Right lobe of liver (tissue), 6 donors: ENCODE results near the gene CSF1. TPM values are rescaled to one million over a fixed set of nuclear protein-coding genes. Genes with fewer than 3 reads are reported as not detected.

ENCODE experiments used
- ATAC-seq, 4 donors: fragments of 200-7000 bp; cut with Tn5 transposase; one replicate each; pipeline ENCODE4 v1.9.1; 2020; ENCODE audit warnings: mild to moderate bottlenecking in 4 of 4, moderate library complexity in 4 of 4
- DNase-seq, 3 donors: peaks; one replicate each; pipeline ENCODE4 v3.0.0-alpha.2; 2020
- H3K27ac ChIP-seq, 3 donors: fragments of 200-600 bp; one replicate each; pipeline ENCODE4 v1.8.0; 2022
- H3K27me3 ChIP-seq, 2 donors: fragments of 200-600 bp; one replicate each; pipeline ENCODE4 v1.8.0; 2022
- H3K36me3 ChIP-seq, 4 donors: fragments of 200-600 bp; sonication (generic) in 1 of 4; one replicate each; pipeline versions ENCODE4 v1.5.1 to v1.8.0; 2017 to 2022; ENCODE audit warnings: control low read depth in 1 of 4
- H3K4me1 ChIP-seq, 4 donors: fragments of 200-600 bp; sonication (generic) in 1 of 4; one replicate each; pipeline versions ENCODE4 v1.5.1 to v1.8.0; 2017 to 2022; ENCODE audit warnings: control low read depth in 1 of 4
- H3K4me3 ChIP-seq, 3 donors: fragments of 200-600 bp; one replicate each; pipeline ENCODE4 v1.8.0; 2022
- H3K9me3 ChIP-seq, 4 donors: fragments of 200-600 bp; sonication (generic) in 1 of 4; one replicate each; pipeline versions ENCODE4 v1.5.1 to v1.8.0; 2017 to 2022; ENCODE audit warnings: control low read depth in 1 of 4
- CTCF ChIP-seq, 4 donors: fragments of 200-600 bp in 3 of 4; fragments of 450-650 bp in 1 of 4; IDR thresholded peaks; one replicate each; pipeline versions ENCODE4 v1.5.1 to v1.8.0; 2016 to 2022; ENCODE audit warnings: antibody characterized with exemption in 4 of 4, mild to moderate bottlenecking in 2 of 4
- POLR2A ChIP-seq: fragments of 450-650 bp; IDR thresholded peaks from one replicate; pipeline ENCODE4 v1.6.1; 2017; ENCODE audit warnings: antibody characterized with exemption, mild to moderate bottlenecking
- WGBS: methylation state at CpG from one replicate; pipeline ENCODE4 v1.1.6; 2018; ENCODE audit warnings: low coverage, low lambda C conversion rate; ENCODE audit not compliant: insufficient coverage; ENCODE audit errors: missing lambda C conversion rate; 5-methylcytosine and 5-hydroxymethylcytosine counted together
- intact Hi-C, 2 donors: fragments of 100-400 bp; cut with DNase I; formaldehyde crosslinking; loops; one replicate each; pipeline versions ENCODE4 v1.11.2 to v1.14.1; 2022
- total RNA-seq, 6 experiments: library from RNA; depleted of rRNA in 2 of 6; stranded (reverse); fragments of >200 nt in 2 of 6; fragmentation: NEBNext Ultra II Directional in 3 of 6; extraction: Animal tissue kit (Norgen Biotek cat#: 25700) in 3 of 6; gene quantifications; one replicate each; pipeline versions ENCODE4 v1.1.0 to v1.2.4, GENCODE V29; 2016 to 2023
- donor health status: DM: no; HTN: yes; CAD: no.
- donor health status: DM: no; HTN: no; CAD: no.
- donor health status: DM: no; HTN: no; CAD: no.
- donor health status: DM: no; HTN: yes; CAD: no.
- donor health status: DM: no; HTN: yes; CAD: no.

CSF1 gene
- total RNA-seq, 6 experiments from 2014 or later, result 4.8 to 44.1 (median 22.0) TPM

- no peaks in the 10 kb centered on the region for H3K36me3 ChIP-seq
- WGBS, result 59% methylated on average over 2 of the region's 2 CpGs
- no peak for TF ChIP-seq CTCF (IDR thresholded peaks at IDR 0.05)
- TF ChIP-seq POLR2A, result no peak
- no peaks in the 10 kb centered on the region for H3K27me3 ChIP-seq
- H3K4me3 ChIP-seq, result no peak overlapping the region
- no peak for DNase-seq
- intact Hi-C loops, result no loop called here
- peaks cover 0 to under 1% (median 0%) of the 10 kb centered on the region in 4 donors for H3K4me1 ChIP-seq
- no peak overlapping the region for H3K27ac ChIP-seq
- ATAC-seq, result no peak
- peaks cover 0 to 5% (median 0%) of the 10 kb centered on the region in 4 donors for H3K9me3 ChIP-seq
Observed at GRCh38 chr1:109942434-109942833, 31.8 kb downstream of the CSF1 start.

- Histone ChIP-seq H3K27me3 (no peaks in the 10 kb centered on the region), H3K9me3 (no peaks in the 10 kb centered on the region), H3K27ac (no peak overlapping the region), H3K4me1 (peaks cover 0 to 11% (median 6%) of the 10 kb centered on the region in 4 donors), H3K36me3 (no peaks in the 10 kb centered on the region), H3K4me3 (no peak overlapping the region)
- intact Hi-C loops, result no loop called here
- WGBS, result 77% methylated on average over 2 of the region's 2 CpGs
- DNase-seq (no peak), ATAC-seq (no peak)
- no peak for TF ChIP-seq POLR2A
- no peak for TF ChIP-seq CTCF (IDR thresholded peaks at IDR 0.05)
Observed at GRCh38 chr1:109944541-109944940, 33.9 kb downstream of the CSF1 start.

- intact Hi-C loops, result no loop called here
- H3K9me3 ChIP-seq, result no peaks in the 10 kb centered on the region
- TF ChIP-seq CTCF (IDR thresholded peaks at IDR 0.05), result no peak
- TF ChIP-seq POLR2A, result no peak
- H3K27me3 ChIP-seq, result no peaks in the 10 kb centered on the region
- 70% methylated on average over 3 of the region's 6 CpGs for whole genome bisulfite sequencing
- H3K4me3 ChIP-seq, result no peak overlapping the region
- no peak overlapping the region for H3K27ac ChIP-seq
- DNase-seq, result no peak
- H3K36me3 ChIP-seq, result no peaks in the 10 kb centered on the region
- H3K4me1 ChIP-seq, result peaks cover 0 to 11% (median 6%) of the 10 kb centered on the region in 4 donors
- ATAC-seq, result no peak
Observed at GRCh38 chr1:109946511-109946910, 35.9 kb downstream of the CSF1 start.

- ATAC-seq, result peak; percentile 61 to 74 (median 69)
- H3K9me3 ChIP-seq, result no peaks in the 10 kb centered on the region
- peaks cover 0 to 11% (median 6%) of the 10 kb centered on the region in 4 donors for H3K4me1 ChIP-seq
- H3K27ac ChIP-seq, result peak overlapping the region in 2 of 3 donors; percentile 39 to 48
- WGBS, result 35% methylated on average over 10 of the region's 10 CpGs
- no peak for TF ChIP-seq POLR2A
- no peak for TF ChIP-seq CTCF (IDR thresholded peaks at IDR 0.05)
- intact Hi-C loops, result no loop called here
- no peak overlapping the region for H3K4me3 ChIP-seq
- DNase-seq, result no peak
- H3K27me3 ChIP-seq, result no peaks in the 10 kb centered on the region
- H3K36me3 ChIP-seq, result no peaks in the 10 kb centered on the region
Observed at GRCh38 chr1:109947582-109948284, 37.1 kb downstream of the CSF1 start.
